Activated CD8-positive, alpha-beta memory T cell treated with anti-CD3 and anti-CD28 coated beads, Interleukin-2, amount 50 U/mL, for 24 hours (primary cell): ENCODE measurements around the gene LPIN1.

Source experiments
- DNase-seq: peaks from one replicate; pipeline ENCODE4 v3.0.0-alpha.2; 2020; ENCODE audit errors: extremely low read depth

The LPIN1 gene, protein sequence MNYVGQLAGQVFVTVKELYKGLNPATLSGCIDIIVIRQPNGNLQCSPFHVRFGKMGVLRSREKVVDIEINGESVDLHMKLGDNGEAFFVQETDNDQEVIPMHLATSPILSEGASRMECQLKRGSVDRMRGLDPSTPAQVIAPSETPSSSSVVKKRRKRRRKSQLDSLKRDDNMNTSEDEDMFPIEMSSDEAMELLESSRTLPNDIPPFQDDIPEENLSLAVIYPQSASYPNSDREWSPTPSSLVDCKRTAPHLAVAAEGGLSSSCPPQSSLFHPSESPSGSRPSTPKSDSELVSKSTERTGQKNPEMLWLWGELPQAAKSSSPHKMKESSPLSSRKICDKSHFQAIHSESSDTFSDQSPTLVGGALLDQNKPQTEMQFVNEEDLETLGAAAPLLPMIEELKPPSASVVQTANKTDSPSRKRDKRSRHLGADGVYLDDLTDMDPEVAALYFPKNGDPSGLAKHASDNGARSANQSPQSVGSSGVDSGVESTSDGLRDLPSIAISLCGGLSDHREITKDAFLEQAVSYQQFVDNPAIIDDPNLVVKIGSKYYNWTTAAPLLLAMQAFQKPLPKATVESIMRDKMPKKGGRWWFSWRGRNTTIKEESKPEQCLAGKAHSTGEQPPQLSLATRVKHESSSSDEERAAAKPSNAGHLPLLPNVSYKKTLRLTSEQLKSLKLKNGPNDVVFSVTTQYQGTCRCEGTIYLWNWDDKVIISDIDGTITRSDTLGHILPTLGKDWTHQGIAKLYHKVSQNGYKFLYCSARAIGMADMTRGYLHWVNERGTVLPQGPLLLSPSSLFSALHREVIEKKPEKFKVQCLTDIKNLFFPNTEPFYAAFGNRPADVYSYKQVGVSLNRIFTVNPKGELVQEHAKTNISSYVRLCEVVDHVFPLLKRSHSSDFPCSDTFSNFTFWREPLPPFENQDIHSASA

DNA sequence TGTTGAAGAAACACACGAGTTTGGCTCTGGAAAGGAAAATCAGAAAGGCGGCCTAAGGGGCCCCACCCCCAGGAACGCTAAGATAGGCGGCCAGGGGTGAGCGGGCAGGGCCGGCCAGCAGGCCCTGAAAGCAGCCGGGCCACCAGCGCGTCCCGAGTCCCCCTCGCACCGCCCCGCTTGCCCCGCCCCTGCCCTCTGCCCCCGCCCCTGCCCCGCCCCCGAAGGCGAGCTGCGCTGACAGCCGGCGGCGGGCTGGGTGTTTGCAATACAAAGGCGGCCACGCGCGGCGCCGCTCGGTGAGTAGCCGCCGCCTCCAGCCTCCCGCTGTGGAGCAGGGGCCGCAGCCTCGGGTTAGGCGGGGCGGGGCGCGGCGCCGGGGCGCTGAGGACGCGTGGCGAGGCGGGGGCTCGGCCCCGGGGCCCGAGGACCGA lies at the start of gene LPIN1:
Gene LPIN1, plus strand, starts transcription at position 257 of the 431 bp plus-strand sequence. CDS start 18,910 bp downstream, outside the sequence.
- DNase-seq = peak; percentile 59

DNA sequence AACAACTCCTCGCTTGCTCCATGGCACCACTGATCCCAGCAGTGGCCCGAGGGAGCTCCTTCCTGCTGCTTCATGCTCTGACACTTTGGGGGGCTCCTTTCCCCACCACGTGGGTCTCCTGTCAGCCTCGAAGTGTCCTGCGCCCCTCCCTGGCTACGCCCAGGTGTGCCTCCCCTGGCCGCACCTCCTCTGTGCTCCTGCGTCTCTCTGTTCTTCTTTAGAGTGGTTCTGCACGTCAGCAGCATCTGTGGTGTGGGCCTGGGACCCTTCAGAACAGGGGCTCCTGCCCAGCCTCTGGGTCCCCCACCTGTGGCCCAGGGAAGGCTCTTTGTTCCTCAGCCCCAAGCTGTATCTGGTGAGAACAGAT lies 49.7 kb upstream of the LPIN1 start:
- DNase-seq = no peak

DNA sequence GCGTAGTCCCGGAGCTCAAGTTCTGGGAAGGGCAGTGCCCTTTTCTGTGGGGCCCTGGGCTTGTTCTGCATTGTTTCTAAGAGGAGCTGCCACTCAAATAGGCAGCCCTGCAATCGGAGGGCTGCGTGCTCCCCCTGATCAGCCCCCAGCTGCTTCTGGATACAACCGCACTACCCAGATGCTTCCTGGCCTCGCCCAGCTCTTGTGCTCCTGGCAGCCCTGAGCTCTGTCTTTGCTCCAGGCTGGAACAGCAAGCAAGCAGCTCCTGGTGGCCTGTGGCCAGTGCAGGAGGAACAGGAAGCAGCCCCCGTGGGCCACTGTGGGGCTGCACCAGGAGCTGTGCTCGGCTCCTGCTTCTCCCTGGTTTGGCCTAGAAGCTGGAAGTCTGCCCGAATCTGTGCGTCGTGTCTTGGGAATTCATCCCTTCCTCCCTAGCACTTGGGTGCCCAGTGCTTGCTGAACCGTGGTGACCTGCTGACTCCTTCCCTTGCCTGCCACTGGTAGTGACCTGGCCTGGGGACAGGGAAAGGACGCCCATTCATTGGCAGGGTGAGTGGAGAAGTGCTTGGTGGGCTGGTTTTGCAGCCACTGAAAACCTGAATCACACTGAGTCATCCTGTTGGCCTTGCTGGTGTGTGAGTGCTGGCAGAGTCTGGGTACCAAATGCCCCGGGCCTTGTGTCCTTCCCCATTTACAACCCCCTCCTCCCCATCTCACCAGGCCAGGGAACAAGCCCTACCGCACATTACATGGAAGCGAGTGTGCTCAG lies 49.1 kb upstream of the LPIN1 start:
- DNase-seq = no peak

DNA sequence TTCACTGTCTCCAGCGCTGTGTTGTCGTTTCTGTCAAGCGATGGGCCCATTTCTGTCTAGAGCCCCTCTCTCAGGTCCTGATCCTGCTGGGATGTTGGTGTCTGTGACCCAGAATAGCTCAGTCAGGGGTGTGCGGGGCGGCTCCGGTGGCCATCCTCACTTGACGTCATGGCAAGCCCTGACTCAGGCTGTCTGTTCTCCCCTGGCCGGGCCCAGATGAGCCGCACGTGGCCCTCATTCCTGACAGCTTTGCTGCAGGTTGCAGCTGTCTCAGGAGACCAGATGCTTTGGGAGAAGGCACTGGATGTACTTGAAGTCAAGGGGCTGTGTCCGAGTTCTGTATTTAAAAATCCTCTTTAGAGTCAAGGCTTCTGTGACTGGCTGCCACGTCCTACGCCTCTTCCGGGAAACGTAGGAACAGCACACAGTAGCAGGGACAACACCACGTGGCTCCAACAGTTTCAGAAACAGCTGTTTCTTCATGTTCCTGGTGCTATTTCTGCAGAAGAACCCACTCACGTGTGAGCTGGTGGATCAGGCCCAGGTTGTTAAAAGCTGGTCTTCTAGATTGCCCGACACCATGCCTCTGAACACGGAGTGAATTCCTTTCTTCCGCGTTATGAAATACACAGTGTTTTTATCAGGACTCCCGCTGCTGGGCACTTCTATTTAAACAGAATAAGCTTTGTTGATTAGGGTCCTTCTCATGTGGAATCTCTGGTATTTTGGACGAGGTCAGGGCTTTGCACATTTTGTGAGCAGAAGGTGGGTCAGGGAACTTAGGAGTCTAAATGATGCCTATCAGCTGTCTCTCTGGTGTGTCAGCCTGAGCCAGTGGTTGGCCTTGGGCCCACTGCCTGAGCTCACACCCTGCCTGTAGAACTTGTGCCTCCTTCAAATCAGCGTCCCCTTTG lies 48.2 kb upstream of the LPIN1 start:
- no peak for DNase-seq

DNA sequence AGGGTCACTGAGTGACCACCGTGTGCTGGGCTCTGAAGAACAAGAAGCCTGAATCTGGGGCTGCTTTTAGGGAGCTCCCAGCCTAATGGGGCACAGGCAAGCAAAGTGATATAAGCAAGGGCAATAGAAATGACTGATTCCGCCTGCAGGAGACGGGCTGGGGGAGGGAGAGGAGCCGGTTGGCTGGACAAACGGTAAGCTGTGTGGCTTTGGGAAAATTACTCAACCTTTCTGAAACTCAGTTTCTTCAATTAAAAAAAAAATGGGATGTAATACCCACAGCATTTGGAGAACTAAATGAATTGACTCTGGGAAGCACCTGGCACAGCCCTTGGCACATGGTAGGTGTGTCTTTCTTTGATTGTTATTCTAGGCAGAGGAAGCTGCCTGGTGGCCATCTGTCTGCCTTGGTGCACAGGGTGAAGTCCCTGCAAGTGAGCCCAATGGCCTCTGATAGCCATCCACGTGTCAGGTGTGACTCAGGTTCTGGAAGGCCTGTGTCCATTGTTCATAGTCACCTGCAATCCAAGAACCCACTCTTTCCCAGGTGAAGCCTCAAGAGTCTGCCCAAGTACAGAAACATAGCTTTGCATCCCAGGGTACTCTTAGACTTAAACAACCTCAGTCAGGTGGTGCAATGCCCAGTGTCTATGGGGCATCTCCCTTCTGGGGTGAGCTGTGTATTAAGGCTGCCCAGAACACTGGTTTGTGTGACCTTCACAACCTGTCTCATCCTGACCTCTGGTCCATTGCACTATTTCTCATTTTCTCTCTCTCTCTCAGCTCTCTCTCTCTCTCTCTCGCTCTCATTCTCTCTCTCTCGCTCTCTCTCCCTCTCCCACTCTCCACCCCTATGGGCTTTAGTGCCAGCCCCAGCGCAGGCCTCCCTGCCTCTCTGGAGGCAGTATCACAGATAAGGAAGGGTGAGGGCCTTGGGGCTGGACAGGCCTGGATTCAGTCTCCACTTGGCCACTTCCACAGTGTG lies 46.5 kb upstream of the LPIN1 start:
- no peak for DNase-seq

DNA sequence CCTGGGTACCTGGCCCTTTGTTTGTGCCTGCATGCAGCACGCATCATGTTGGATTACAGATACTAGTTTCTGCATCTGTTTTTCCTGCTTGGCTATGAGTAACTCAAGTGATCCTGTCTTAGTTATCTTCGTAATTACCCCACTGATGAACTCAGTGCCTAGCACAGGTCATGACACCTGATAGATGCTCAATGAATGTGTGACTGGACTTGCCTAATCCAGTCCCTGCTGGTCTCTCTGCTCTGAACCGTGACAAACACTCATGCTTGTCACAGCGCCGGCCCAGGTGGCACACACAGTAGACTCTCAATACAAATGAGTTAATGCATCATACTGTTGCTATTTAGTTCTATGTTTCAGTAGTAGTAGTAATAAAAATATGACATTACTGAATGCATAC lies 45.2 kb upstream of the LPIN1 start:
- DNase-seq = no peak

DNA sequence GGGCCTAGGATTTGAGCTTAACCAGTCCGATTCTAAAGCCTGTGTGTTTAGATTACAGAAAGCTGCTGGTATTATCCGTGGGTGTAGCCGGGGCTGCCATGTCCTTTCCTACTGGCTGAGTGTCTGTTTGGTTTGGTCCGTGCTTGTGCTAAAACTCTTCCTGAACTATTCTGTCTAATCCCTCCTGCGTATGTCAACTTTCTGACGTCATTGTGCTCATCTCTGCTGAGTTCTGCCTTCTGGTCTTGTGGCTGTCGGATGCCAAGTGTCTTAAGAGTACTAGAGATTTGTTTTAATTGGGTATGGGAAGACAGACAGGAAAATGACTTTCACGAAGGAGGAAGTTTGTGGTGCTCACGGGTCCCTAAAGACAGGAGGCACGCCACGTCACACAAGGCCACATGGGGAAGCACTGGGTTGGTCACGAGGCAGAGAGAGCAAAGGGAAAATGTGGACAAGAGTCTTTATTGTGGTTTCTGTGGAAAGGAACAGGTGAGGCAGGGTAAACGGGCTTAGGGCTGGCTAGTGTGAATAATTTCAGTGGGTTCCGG lies 44.6 kb upstream of the LPIN1 start:
- DNase-seq = no peak

DNA sequence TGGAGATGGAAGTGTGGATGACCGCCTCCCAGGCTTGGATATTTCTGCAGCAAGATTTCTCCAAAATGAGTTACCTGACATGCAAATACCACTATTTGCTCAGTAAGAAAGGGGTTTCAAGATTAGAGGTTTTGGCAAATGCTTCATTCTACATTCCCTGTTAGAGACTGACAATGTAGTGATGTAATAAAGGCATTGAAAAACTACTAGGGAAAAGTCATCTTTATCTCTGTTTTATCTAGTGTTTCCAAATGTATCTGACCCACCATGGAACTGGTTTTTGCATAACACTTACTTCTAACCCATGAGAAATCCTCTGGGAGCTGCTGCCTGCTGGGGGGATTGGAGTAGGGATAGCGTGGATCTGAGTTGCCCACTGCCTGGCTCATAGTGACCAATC lies 43.5 kb upstream of the LPIN1 start:
- DNase-seq = no peak

DNA sequence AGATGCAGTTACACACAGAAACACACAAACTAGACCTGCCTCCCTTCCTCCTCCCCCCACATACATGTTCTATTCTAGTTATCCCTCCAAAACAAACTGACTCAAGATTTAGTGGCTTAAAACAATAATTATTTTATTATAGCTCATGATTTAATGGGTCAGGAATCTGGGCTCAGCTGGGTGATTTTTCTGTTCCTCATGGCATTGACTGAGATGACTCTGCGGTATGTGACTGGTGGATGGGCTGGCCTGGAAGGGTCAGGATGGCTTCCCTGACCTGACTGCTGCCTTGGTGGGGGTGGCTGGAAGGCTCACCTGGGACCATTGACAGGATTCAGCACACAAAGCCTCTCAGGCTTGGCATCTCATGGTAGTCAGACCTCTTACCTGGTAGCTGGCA lies 42.7 kb upstream of the LPIN1 start:
- no peak for DNase-seq

DNA sequence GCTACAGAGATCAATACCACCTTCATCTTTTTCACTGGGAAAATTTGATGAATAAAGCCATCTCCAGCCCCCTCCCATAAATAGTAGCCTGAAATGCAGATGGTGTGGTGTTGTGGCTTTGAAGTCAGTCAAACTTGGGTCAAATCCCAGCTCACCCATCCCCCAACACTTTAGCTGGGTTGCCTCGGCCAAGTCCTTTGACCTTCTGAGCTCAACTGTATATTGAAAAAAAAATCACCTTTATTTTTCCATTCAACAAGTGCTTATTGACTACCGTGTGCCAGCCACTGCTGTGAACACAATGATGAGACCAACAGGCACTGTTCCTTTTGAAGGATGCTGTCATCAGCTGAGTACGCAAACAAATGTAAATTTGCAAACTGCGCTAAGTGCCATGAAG lies 41.4 kb upstream of the LPIN1 start:
- DNase-seq = no peak

DNA sequence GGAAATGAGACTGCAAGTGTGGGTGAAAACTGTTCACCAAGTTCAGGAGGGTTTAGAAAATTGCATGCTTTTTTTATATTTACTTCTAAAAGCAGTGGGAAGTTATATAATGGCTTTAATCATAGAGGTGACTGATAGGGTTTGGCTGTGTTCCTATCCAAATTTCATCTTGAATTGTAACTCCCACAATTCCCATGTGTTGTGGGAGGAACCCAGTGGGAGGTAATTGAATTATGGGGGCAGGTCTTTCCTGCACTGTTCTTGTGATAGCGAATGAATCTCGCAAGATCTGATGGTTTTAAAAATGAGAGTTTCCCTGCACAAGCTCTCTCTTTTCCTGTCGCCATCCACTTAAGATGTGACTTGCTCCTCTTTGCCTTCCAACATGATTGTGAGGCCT lies 40.7 kb upstream of the LPIN1 start:
- DNase-seq = no peak

DNA sequence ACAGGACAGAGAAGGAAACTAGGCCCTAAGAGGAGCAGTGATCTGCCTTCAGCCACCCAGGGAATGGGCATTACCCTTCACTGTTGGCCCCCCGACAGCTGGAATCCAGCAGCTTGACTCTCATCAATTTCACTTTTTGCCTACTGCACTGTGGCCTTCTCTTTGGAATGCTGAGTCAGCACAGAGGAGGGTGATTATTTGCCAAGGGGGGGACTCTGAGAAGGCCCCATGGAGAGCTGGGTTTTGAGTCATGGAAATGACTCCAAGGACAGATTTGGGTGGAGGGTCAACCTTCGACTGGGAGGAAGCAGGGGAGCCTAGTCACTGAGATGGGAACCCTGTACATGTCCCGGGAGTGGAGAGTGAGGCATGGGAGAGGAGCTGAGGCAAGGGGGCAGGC lies 38.3 kb upstream of the LPIN1 start:
- DNase-seq = no peak

DNA sequence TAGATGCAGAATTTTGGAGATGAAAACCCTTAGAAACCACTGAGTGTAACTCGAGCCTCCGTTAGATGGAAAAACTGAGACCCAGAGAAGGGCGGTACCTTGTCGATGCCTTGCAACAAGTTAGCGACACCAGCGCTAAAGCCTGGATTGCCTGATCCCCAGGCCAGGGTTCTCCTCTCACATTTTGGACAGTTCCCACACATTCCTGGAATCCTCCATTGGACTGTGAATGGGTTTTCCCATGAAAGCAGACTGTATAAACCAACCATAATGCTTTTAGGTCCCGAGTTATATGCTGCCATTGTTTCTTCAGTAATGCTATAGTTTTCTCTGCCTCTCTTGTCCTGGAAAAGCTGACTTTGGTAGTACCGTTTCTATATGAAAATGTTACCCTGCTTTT lies 37.1 kb upstream of the LPIN1 start:
- DNase-seq = no peak

DNA sequence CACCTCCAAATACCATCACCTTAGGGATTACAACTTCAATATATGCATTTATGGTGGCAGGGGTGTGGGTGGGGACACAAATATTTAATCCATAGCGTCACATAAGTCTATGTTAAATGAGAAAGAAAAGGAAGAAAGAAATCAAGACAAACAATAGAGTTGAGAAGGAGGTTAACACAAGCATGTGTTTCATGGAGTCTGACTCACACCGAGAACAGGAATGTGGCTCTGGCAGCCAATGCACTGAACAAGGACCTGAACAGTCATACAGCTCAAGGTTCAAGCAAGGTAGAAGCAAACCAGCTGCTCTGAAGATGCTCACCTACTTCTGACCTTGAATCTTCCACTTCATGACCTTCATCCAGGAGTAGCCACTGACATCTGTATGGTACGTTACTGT lies 36.2 kb upstream of the LPIN1 start:
- no peak for DNase-seq

DNA sequence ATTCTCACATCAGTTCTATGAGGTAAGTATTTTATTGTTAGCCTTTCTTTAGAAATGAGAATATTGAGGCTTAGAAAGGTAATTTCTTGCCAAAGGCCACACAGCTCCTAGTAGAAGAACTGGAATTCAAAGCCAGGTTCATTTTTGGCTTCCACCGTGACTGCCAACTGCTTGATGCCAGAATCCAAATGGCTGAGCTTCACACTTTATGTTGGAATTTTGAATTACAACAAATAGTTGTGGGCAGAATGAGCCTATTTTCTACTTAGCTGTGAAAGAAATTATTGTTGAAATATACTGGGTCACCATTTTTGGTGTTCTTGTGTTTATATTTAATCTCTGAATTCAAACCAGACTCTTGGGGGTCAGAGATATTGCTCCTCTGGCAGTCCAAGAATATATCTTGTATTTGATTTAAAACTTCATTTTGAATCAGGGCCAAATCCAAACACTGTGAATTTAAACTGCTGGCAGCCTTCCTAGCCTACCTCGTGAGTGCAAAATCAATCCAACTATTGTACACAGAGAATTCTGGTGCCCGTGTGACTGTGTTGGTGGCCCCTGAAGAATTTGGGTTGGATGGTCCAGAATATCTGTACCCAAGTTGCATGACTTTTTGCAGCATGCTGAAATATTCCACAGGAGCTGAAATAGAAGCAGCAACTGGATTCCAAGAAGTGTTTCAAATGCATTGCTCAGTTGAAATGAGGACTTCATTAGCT lies 35.6 kb upstream of the LPIN1 start:
- DNase-seq = no peak

DNA sequence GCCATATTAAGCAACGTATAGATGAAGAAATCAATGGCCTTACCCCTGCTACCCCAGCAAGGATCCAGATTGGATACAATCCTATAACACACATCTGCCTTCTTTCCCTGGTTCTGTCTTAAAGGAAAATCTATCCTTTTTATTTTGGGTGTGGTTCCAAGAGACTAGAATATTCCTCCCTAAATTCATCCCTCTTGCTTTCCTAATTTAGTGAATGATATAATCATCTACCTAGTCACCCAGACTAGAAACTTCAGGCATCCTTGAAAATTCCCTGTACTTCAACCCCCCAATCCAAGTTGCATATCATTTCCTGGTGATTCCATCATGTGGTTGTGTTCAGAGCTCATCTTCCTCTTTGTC lies 35.1 kb upstream of the LPIN1 start:
- no peak for DNase-seq

DNA sequence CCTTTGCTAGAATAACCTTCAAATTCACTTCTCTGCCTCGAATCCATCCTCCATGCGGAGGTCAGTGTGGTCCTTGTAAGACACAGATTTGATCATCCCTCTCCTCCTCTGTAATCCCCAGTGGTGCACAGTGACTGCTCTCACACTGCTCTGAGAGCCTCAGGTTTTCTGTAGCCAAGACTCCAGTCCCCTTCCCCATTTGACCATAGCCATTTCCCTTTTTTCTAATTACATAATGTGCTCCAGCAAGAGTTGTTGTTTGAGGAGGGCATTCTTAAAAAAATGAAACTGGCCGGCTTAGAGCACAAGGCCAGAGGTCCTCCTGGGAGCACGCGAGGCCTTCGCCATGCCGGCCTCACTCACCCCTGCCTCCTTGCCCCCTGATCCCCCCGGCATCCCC lies 34.7 kb upstream of the LPIN1 start:
- no peak for DNase-seq

DNA sequence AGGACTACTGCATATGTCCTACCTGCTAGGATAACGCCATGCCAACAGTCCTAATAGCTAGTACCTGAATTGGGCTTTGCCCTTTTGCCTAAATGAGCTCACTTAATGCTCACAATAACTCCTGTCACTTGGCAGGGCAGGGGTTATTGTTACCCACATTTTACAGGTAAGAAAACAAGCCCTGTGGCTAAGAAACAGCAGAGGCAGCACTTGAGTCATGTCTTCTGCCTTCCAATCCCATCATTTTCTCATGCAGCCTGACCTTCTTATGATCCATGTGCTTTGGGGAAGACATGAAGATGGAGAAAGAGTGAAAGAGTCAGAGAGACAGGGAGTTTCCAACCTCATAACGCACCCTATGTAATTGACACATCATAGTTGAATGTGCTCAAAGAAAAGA lies 33.6 kb upstream of the LPIN1 start:
- no peak for DNase-seq

DNA sequence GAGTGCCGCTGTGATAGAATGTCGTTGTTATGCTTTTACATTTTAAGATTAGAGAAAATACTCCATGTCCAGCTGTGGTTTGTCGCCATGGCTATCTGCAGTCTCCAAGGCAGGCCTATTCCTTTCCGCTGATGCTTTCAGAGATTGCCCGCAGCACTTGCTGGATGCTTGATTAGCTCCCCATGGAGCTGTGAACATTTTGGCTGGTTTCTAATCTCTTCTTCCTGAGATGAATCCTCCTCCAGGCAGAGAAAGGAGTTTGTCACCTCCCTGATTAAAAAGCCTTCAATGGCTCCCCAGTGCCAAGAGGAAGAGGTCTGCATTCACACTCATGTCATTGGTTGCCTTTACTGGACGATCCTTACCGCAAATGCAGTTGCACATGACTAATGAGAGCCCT lies 32.6 kb upstream of the LPIN1 start:
- no peak for DNase-seq
